Inferior parietal cortex (tissue), 1 donor: Measurements from ENCODE around the gene SRRM3.
"Not testable (repeated sequence)": the region's sequence is repeated elsewhere in the genome, so short reads cannot be mapped to it uniquely, and the experiment has no call there.

Experiments
- DNase-seq: peaks from one replicate; pipeline ENCODE4 v3.0.0-alpha.2; 2016; ENCODE audit errors: extremely low spot score

The SRRM3 gene

GRCh38 chr7:76191783-76192240 is 9.9 kb upstream of the SRRM3 start:
- DNase-seq, result no peak

- DNase-seq, result no peak
Measured at GRCh38 chr7:76193466-76193865, 8.2 kb upstream of the SRRM3 start.

GRCh38 chr7:76193883-76194282 is 7.8 kb upstream of the SRRM3 start:
- DNase-seq, result no peak

- no peak for DNase-seq
Measured at GRCh38 chr7:76196786-76197185, 4.9 kb upstream of the SRRM3 start.

GRCh38 chr7:76198202-76198601 is 3.5 kb upstream of the SRRM3 start:
- DNase-seq, result no peak

- DNase-seq, result no peak
Measured at GRCh38 chr7:76202666-76203030, 952 bp downstream of the SRRM3 start.

GRCh38 chr7:76204147-76204546 is 2.5 kb downstream of the SRRM3 start:
- no peak for DNase-seq

GRCh38 chr7:76206633-76207032 is 4.9 kb downstream of the SRRM3 start:
- DNase-seq, result no peak

GRCh38 chr7:76209310-76209709 is 7.6 kb downstream of the SRRM3 start:
- DNase-seq, result no peak

- DNase-seq, result no peak
Measured at GRCh38 chr7:76211216-76211615, 9.5 kb downstream of the SRRM3 start.

GRCh38 chr7:76215349-76215748 is 13.7 kb downstream of the SRRM3 start:
- DNase-seq, result not testable (repeated sequence)

- no peak for DNase-seq
Measured at GRCh38 chr7:76216381-76217082, 14.8 kb downstream of the SRRM3 start.

- DNase-seq, result no peak
Measured at GRCh38 chr7:76217942-76218566, 16.4 kb downstream of the SRRM3 start.

GRCh38 chr7:76220185-76221057 is 18.7 kb downstream of the SRRM3 start:
- no peak for DNase-seq

GRCh38 chr7:76222333-76222732 is 20.6 kb downstream of the SRRM3 start:
- DNase-seq, result no peak

- no peak for DNase-seq
Measured at GRCh38 chr7:76222839-76223238, 21.1 kb downstream of the SRRM3 start.

- DNase-seq, result no peak
Measured at GRCh38 chr7:76223286-76223972, 21.7 kb downstream of the SRRM3 start.

GRCh38 chr7:76224695-76225094 is 23.0 kb downstream of the SRRM3 start:
- DNase-seq, result no peak

GRCh38 chr7:76225379-76225778 is 23.7 kb downstream of the SRRM3 start:
- no peak for DNase-seq

GRCh38 chr7:76225951-76226350 is 24.3 kb downstream of the SRRM3 start:
- DNase-seq, result no peak

- DNase-seq, result not testable (repeated sequence)
Measured at GRCh38 chr7:76226878-76227423, 25.3 kb downstream of the SRRM3 start.

- DNase-seq, result no peak
Measured at GRCh38 chr7:76230214-76230613, 28.5 kb downstream of the SRRM3 start.
